NCI-H748 (cell line): ENCODE data around the gene OR6S1.
A peak's percentile ranks its signal among the peaks of the same experiment; 100 is the strongest.

ENCODE experiments used
- DNase-seq: peaks from one replicate; lab custom pipeline; 2025; ENCODE audit not compliant: unreplicated experiment; lab: John Stamatoyannopoulos, UW

The OR6S1 gene, protein sequence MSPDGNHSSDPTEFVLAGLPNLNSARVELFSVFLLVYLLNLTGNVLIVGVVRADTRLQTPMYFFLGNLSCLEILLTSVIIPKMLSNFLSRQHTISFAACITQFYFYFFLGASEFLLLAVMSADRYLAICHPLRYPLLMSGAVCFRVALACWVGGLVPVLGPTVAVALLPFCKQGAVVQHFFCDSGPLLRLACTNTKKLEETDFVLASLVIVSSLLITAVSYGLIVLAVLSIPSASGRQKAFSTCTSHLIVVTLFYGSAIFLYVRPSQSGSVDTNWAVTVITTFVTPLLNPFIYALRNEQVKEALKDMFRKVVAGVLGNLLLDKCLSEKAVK

DNA sequence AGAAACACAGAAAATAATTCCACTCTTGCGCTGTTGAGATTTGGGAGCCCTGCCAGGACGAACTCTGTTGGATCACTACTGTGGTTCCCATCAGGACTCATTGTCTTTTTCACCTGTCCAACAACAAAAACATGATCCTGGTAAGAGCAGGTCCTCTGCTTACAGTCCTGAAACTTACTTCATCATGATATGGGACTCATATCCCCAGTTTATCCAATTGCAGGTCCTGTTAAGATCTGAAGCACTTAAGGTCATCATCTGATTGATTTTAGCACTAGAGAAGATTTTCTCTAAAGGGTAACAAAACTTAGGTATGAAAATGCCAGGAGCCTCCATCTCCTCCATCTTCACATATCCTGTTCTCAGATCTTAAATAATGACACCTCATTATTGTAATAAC, at the start of gene OR6S1:
Gene OR6S1 (minus strand): TSS at position 101 of the 400 bp plus-strand sequence. CDS start 0 bp downstream, at position 101.
- no peak for DNase-seq

DNA sequence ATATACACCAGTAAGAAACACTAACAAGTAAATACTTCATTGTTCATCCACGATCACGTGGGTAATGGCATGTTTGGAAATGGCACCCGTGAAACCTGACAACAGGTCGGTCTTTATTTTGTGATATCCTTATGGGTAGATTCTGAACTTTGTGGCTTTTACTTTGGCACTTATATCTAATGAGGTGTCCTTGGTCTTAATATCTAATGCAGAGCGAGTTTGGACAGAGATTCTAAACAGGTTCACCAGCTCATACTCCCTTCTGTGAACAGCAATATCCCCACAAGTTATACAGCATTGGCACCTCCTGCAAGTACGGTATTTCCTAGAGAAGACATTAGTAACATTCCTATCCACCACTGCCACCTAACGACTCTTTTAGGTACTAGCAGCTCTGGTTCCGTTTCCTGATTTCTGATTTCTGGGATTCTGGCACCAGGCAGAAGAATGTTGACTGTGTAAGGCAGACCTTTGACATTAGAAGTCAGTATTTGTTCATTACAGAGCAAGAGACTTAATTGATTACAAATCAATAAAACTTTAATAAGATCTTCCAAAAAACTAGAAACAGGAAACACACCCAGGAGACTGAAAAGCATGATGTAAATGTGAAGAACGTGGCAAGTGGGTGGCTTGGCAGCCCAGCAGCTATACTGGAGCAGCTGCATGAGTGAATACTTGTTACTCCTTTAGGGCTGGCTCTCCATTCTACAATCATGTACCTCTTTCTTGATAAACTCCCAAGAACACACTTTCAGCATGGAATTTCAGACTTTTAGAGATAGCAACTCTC, 49.6 kb upstream of the OR6S1 start:
- DNase-seq, result peak; percentile 71

GRCh38 chr14:20688167-20688839, 46.8 kb upstream of the OR6S1 start, which contains the start of gene ANG:
Gene ANG, plus strand, starts transcription at chr14:20688764. Its CDS starts 4,801 bp downstream, at chr14:20693565.
- DNase-seq, result no peak

DNA sequence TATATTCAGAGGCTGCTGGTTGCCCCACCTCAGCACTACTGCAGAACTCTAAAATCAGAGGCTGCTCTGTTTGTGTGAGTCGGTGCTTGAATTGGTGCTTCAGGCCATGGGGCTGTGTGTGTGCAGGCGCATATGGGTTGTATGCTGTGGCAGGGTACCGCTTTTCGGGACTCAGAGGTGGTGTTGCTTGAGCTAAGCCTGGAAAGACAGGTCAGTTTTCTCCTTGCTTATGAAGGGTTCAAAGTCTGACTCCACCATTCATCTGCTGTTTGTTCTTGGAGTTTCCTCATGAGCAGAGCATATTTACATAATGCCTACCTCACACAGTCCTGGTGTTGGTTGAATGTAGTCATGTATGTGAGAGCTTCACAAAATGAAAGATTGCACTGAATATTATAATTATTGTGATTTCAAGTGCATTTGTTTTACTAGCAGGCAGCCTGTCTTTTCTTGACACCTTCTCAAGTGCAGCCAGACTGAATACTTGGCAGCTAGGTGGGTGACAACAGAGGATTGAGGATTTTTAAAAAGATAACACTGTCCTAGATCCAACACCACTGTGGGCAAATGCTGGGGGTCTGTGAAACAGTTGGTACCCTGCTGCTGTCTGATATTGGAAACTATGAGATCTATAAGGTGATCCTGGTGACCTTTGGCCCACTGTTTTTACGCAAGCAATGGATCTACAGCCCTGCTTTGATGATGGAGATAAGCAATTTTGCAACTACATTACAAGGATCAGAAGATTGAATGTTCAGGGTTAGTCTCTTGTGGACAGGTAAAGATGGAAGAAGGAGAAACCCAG, 46.1 kb upstream of the OR6S1 start:
- DNase-seq, result no peak

DNA sequence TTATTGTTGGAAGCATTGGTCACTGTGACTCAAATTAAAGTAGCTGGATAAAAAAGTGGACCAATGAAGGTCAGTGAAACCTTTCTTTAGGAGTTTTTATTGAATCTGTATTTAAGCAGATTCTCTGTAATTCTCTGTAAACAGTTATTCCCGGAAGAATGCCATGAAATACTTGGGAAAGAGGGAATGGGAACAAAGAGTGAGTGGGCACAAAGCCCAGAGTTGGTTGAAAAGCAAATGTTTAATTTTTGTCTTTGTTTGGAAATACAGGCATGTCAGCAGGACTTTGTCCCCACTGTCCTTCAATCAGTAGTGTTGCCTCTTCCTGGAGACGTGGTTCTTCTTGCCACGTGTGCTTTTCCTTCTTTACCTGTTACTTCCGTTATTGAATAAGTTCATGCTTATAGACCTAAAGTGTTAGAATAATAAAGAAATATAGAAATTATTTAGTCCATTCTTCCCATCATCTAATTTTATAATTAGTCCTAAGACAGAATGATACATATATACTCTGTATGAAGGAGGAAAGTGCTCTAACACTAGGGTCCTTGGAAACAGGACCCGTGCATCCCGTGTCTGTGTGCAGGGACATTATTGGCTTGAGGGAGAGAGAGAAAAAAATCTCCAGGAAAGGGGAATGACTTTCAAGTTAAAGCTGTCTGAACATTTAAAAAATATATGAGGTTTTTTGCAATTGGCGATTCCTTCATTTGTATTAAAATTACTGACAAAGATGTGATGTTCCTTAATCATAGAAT, 45.1 kb upstream of the OR6S1 start:
- no peak for DNase-seq

- DNase-seq, result peak; percentile 66
Observed at GRCh38 chr14:20684662-20685456, 43.4 kb upstream of the OR6S1 start.

DNA sequence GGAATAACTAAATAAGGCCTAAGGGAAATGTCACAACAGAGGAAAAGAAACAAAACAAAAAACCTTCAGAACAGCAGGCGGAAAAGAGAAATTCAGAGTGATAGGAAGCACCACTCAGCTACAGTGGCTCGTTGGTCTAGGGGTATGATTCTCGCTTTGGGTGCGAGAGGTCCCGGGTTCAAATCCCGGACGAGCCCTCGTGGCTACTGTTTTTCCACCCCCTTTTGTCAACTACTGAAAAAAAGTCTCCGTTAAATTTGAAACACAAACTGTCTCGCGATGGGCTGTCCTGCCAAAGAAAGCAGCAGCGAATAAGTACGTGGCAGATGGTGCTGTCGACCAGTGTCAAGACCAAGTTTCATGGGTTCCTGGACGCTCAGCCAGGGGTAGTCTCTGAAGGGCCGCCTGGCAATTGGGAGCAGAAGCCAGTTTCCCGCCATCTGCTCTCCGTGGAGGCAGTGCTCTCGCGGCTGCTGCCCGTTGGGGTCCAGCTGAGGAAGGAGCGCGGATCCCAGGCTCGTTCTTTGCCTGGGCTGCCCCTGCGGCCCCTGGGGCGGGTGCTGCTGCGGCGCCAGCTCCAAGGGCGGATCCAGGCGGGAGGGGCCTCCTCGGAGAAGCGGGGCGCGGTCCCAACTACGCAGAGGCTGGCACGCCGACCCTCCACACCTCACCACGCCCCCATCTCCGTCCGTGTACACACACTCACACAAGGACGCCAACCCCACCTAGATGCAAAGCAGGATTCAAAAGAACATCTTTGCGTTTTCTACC, 42.6 kb upstream of the OR6S1 start, which contains the start of gene RNASE4:
Gene RNASE4 (plus strand): TSS at position 670 of the 771 bp plus-strand sequence. CDS start 14,812 bp downstream, outside the sequence.
- DNase-seq, result peak; percentile 77

GRCh38 chr14:20683125-20683890, 41.8 kb upstream of the OR6S1 start:
- peak; percentile 87 for DNase-seq

DNA sequence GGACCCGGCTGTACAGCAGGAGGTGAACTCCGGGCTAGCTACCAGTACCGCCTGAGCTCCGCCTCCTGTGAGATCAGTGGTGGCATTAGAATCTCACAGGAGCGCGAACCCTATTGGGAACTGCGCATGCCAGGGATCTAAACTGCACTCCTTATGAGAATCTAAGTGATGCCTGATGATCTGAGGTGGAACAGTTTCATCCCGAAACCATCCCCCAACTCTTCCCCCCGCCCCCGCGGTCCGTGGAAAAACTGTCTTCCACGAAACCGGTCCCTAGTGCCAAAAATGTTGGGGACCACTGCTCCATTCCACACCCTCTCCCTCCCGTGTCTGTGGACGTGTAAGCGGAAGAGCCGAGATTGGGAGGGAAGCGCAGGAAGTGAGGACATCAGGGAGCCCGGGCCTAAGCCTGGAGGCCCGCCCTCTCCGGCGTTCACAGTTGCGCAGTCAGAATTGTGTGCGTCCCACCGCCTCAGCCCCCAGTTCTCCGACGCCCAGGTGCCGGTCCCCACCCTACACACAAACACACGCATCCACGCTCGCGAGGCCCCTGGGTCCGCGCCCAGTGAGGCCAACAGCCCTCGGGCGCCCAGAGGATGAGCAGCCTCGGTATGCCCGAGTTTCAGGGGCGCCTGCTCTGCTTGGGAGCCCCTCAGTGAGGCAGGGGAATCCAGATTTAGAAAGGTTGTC, 41.1 kb upstream of the OR6S1 start:
- peak; percentile 94 for DNase-seq

DNA sequence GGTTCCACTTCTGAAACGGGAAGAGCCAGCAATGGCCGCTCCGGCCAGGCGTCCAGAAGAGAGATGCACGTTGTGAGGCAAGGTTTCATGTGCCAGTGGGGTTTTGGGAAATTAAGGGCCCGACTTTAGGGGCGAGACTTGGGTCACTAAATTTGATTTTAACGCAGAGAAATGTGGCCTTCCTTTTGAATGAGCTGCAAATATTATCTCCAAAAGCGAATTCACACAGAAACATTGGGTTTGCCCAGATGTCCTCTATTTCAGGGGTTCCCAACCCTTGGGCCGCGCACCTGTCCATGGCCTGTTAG, 40.6 kb upstream of the OR6S1 start:
- no peak for DNase-seq

DNA sequence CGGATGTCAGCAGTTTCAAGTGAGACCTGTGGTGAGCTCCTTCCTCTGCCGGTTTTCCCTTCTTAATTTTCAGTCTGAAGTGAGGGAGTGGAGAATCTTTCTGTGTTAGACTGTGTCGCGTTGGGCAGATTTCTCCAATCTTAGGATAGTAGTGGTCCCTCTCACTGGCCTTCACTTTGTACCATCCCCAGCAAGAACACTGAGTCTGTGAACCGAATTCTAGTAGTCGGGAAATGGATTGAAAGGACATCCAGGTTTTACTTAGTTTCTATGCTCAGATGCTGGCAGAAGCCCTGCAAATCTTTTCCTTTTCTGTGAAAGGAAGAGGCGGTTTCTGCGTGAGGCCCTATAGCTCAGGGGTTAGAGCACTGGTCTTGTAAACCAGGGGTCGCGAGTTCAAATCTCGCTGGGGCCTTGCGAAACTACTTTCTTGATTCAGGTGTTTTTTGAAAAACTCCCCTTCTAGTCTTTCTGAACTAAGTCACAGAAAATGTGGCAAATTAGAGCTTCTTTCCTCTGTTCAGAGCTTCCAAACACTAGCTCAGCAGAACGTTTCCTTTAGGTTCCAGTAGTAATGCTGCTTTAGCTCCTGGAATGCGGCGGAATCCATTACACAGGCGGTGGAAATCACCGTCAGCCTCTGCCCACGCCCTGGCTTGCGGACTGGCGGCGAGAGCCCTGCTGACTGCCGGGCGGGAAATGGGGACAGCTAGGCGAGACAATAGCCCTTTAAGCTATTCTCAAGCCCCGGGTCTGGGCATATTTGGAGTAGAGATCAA, 40.0 kb upstream of the OR6S1 start:
- DNase-seq, result peak; percentile 87

DNA sequence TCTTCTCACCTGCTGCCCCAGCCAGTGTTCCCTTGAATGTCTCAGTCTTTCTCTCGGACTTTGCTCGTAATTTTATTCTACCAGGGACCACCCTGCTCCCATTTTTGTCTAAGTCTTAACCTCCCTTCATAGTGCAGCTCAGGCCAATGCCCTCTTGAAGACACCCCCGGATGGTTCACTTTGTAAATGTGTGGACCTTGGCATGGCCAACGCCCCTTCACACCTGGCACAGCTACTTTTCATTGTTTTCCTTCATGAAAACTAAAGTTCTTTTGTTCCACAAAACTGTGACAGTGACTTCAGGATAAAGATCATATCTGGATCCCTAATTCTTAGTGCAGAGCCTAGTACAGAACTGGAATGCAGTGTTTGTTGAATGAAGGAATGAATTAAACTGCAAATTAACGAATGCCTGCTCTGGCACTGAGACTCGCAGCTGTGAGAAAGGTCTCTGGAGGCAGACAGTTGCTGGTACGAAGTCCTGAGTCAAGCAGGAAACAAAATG, 39.4 kb upstream of the OR6S1 start:
- DNase-seq, result peak; percentile 31

GRCh38 chr14:20680363-20680762, 38.9 kb upstream of the OR6S1 start:
- no peak for DNase-seq

- peak; percentile 48 for DNase-seq
Observed at GRCh38 chr14:20679907-20680306, 38.4 kb upstream of the OR6S1 start.

DNA sequence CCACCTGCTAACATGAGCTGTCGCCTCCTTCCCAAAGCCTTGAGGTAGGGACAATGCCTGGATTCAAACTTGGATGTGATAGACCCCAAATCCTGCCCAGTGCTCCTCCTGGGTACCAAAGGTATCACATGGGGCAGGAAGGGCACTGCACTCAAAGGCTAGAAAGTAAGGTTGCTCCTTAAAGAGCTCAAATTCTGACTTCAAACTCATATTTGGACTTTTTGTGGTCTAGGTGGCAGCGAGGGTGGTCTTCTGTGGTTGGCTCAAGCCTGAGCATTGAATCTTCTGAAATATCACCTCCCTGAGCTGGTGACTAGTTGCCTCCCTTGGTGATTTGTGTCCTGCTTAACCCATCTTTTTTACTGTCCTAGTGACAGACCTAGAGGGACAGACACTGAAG, 34.6 kb upstream of the OR6S1 start:
- no peak for DNase-seq

- DNase-seq, result no peak
Observed at GRCh38 chr14:20675669-20676068, 34.2 kb upstream of the OR6S1 start.
